GM23338 (cell line): Measurements from ENCODE around the gene FER.

Experiments used
- CREB1 ChIP-seq: fragments of 250-450 bp; sonication (Bioruptor Pico); IDR thresholded peaks from 2 replicates; pipeline ENCODE4 v1.5.0; 2020; ENCODE audit warnings: low read depth, mild to moderate bottlenecking, moderate library complexity
- CTCF ChIP-seq, 2 experiments: fragments of 200-600 bp in 1 of 2; sonication (generic) in 1 of 2; conservative IDR thresholded peaks; 2 replicates each; pipeline versions ENCODE4 v1.5.1 to v1.6.1; 2016 to 2017; ENCODE audit warnings: antibody characterized with exemption in 2 of 2, low read depth in 2 of 2, mild to moderate bottlenecking in 2 of 2, moderate library complexity in 1 of 2
- ETS1 ChIP-seq: IDR thresholded peaks from 2 replicates; pipeline ENCODE4 v1.6.1; 2016; ENCODE audit warnings: antibody characterized with exemption
- EZH2 ChIP-seq: fragments of 200-600 bp; sonication (generic); IDR thresholded peaks from one replicate; pipeline ENCODE4 v1.8.0; 2017; ENCODE audit warnings: antibody characterized with exemption, mild to moderate bottlenecking, low read depth; ENCODE audit not compliant: unreplicated experiment
- EZH2phosphoT487 ChIP-seq: fragments of 200-600 bp; sonication (generic); IDR thresholded peaks from one replicate; pipeline ENCODE4 v1.8.1; 2018; ENCODE audit warnings: antibody characterized with exemption; ENCODE audit not compliant: unreplicated experiment
- JUNB ChIP-seq: IDR thresholded peaks from one replicate; pipeline ENCODE4 v1.6.1; 2016; ENCODE audit warnings: antibody characterized with exemption; ENCODE audit not compliant: unreplicated experiment
- NANOG ChIP-seq: IDR thresholded peaks from 2 replicates; pipeline ENCODE4 v1.6.1; 2016; ENCODE audit warnings: antibody characterized with exemption, borderline replicate concordance
- POLR2AphosphoS5 ChIP-seq: IDR thresholded peaks from 2 replicates; pipeline ENCODE4 v1.6.1; 2016; ENCODE audit warnings: antibody characterized with exemption, low read depth
- REST ChIP-seq: IDR thresholded peaks from one replicate; pipeline ENCODE4 v1.6.1; 2018; ENCODE audit warnings: antibody characterized with exemption; ENCODE audit not compliant: unreplicated experiment
- STAT1 ChIP-seq: IDR thresholded peaks from one replicate; pipeline ENCODE4 v1.6.1; 2016; ENCODE audit warnings: antibody characterized with exemption; ENCODE audit not compliant: unreplicated experiment
- ZNF114 ChIP-seq: fragments of 250-450 bp; sonication (Bioruptor Pico); IDR thresholded peaks from 2 replicates; pipeline ENCODE4 v1.5.0; 2020; ENCODE audit warnings: mild to moderate bottlenecking, moderate library complexity
- ZNF331 ChIP-seq: fragments of 250-450 bp; sonication (Bioruptor Pico); IDR thresholded peaks from 2 replicates; pipeline ENCODE4 v1.5.0; 2020; ENCODE audit warnings: low read depth, mild to moderate bottlenecking, moderate library complexity
- ZNF462 ChIP-seq: fragments of 250-450 bp; sonication (Bioruptor Pico); IDR thresholded peaks from 2 replicates; pipeline ENCODE4 v1.5.0; 2020; ENCODE audit warnings: mild to moderate bottlenecking, moderate library complexity

- no peak for TF ChIP-seq EZH2
- TF ChIP-seq CTCF (conservative IDR thresholded peaks at IDR 0.05; ENCODE audit: low read depth in 2 of 2), result no peak
- no peak for TF ChIP-seq REST
- no peak for TF ChIP-seq CREB1 (CRISPR knock-in tag)
- TF ChIP-seq ZNF331, result no peak
- TF ChIP-seq EZH2phosphoT487, result no peak
- no peak for TF ChIP-seq POLR2AphosphoS5
- no peak for TF ChIP-seq ETS1
- no peak for TF ChIP-seq JUNB
- no peak for TF ChIP-seq STAT1
- TF ChIP-seq ZNF462, result no peak
- TF ChIP-seq ZNF114 (CRISPR knock-in tag), result no peak
- no peak for TF ChIP-seq NANOG
Measured at GRCh38 chr5:108820983-108821382, 73.3 kb downstream of the FER start.
